CD4-positive, alpha-beta T cell (primary cell): Measurements from ENCODE around the gene MS4A4E. TPM values are rescaled to one million over a fixed set of nuclear protein-coding genes. Genes with fewer than 3 reads are reported as not detected.

Experiments
- ATAC-seq: fragments of 200-7000 bp; cut with Tn5 transposase; one replicate; pipeline ENCODE4 v1.10.0; 2022; ENCODE audit warnings: mild to moderate bottlenecking; ENCODE audit not compliant: poor library complexity
- CTCF ChIA-PET: fragments of 350-600 bp; sonication (Branson Sonifier 250); formaldehyde crosslinking; loops from one replicate; lab custom pipeline; 2021; ENCODE audit warnings: antibody characterized with exemption, inconsistent platforms; lab: Charles Lee
- POLR2A ChIA-PET: fragments of 350-600 bp; sonication (Branson Sonifier 250); formaldehyde crosslinking; loops from one replicate; lab custom pipeline; 2021; ENCODE audit warnings: antibody characterized with exemption, inconsistent platforms; lab: Charles Lee
- DNase-seq, 14 experiments: peaks; one replicate each; pipeline ENCODE4 v3.0.0-alpha.2; 2013 to 2020; ENCODE audit warnings: mixed read lengths in 2 of 14
- H3K27ac ChIP-seq, 2 donors: one replicate each; pipeline versions ENCODE4 v1.5.1 to v1.7.0; 2013; ENCODE audit warnings: low read length in 2 of 2, low read depth in 1 of 2, mild to moderate bottlenecking in 1 of 2
- H3K27me3 ChIP-seq, 2 experiments: 1 replicate in 1 of 2; 2 replicates in 1 of 2; pipeline versions ENCODE4 v1.6.1 to v1.7.0; 2013; ENCODE audit warnings: low read length in 2 of 2, control low read depth in 1 of 2, mild to moderate bottlenecking in 1 of 2, moderate library complexity in 1 of 2; ENCODE audit not compliant: insufficient read depth in 2 of 2, control insufficient read depth in 1 of 2
- H3K36me3 ChIP-seq: one replicate; pipeline ENCODE4 v1.6.1; 2013; ENCODE audit warnings: low read length, control low read depth; ENCODE audit not compliant: insufficient read depth
- H3K4me1 ChIP-seq: one replicate; pipeline ENCODE4 v1.6.1; 2013; ENCODE audit warnings: low read length, control low read depth; ENCODE audit not compliant: insufficient read depth
- H3K4me3 ChIP-seq: one replicate; pipeline ENCODE4 v1.5.1; 2013; ENCODE audit warnings: mild to moderate bottlenecking, low read length, moderate library complexity
- H3K9me3 ChIP-seq, 2 experiments: 1 replicate in 1 of 2; 2 replicates in 1 of 2; pipeline versions ENCODE4 v1.6.1 to v1.7.0; 2013; ENCODE audit warnings: low read length in 2 of 2, mild to moderate bottlenecking in 2 of 2, control low read depth in 1 of 2, moderate library complexity in 1 of 2; ENCODE audit not compliant: control insufficient read depth in 1 of 2, insufficient read depth in 1 of 2
- H3K27ac Mint-ChIP-seq: one replicate; pipeline ENCODE4 v1.8.0; 2020; ENCODE audit warnings: mixed read lengths
- H3K27me3 Mint-ChIP-seq: one replicate; pipeline ENCODE4 v1.8.0; 2021; ENCODE audit warnings: mixed read lengths
- H3K36me3 Mint-ChIP-seq: one replicate; pipeline ENCODE4 v1.8.0; 2021; ENCODE audit warnings: low read depth, mixed read lengths
- H3K4me1 Mint-ChIP-seq: one replicate; pipeline ENCODE4 v1.8.0; 2021; ENCODE audit warnings: low read depth, mixed read lengths
- H3K4me3 Mint-ChIP-seq: one replicate; pipeline ENCODE4 v1.8.0; 2020; ENCODE audit warnings: mild to moderate bottlenecking, mixed read lengths
- H3K9me3 Mint-ChIP-seq: one replicate; pipeline ENCODE4 v1.8.0; 2020; ENCODE audit warnings: mixed read lengths
- CTCF ChIP-seq: fragments of 200-600 bp; IDR thresholded peaks from one replicate; pipeline ENCODE4 v1.8.0; 2022; ENCODE audit warnings: antibody characterized with exemption, mild to moderate bottlenecking
- intact Hi-C, 2 experiments: fragments of 100-400 bp; cut with DNase I in 1 of 2; cut with micrococcal nuclease in 1 of 2; formaldehyde crosslinking; loops; one replicate each; pipeline versions ENCODE4 v1.15.1 to v1.9.0; 2023 to 2025; cut with DNase I, micrococcal nuclease
- total RNA-seq, 174 experiments: library from RNA in 2 of 174; stranded (reverse) in 2 of 174; gene quantifications; one replicate each; pipeline ENCODE4 v1.2.3 and lab custom pipeline; 2021 to 2026

The MS4A4E gene
- total RNA-seq, 2 experiments from 2014 or later, result not detected

DNA sequence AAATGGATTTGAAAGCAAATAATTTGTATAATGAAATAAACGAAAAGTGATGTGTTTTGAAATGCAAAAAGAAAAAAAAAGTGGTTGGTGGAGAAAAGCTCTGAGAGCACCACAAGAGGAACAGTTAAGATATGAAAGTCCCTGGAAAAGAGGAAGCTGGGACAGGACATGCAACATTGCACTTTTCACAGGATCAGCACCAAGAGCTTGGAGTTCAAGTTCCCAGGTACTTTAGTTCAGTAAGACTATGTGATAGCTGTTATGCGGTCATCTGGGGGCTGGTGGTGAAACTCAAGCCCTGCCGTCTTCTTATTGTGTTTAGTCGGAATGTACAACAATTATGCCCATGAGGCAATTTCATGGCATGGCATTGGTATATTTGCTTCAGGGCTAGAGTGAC is 20.5 kb upstream of the MS4A4E start:
- intact Hi-C loops, result no loop called here

GRCh38 chr11:60261014-60261413 is 18.1 kb upstream of the MS4A4E start:
- no peaks in the 10 kb centered on the region for H3K27me3 Mint-ChIP-seq

More for the DNA sequence above, 20.5 kb upstream of the MS4A4E start:
- DNase-seq (peak in 2 of 14 experiments; percentile 10 to 16), ATAC-seq (no peak)
- Mint-ChIP-seq H3K27me3 (peaks cover 1% of the 10 kb centered on the region), H3K4me3 (no peak overlapping the region), H3K4me1 (no peaks in the 10 kb centered on the region), H3K27ac (no peak overlapping the region), H3K36me3 (no peaks in the 10 kb centered on the region), H3K9me3 (peaks cover 4% of the 10 kb centered on the region)
- Histone ChIP-seq H3K4me1 (no peaks in the 10 kb centered on the region), H3K27ac (no peak overlapping the region), H3K4me3 (no peak overlapping the region), H3K27me3 (no peaks in the 10 kb centered on the region), H3K36me3 (no peaks in the 10 kb centered on the region), H3K9me3 (no peaks in the 10 kb centered on the region)
- TF ChIP-seq CTCF, result no peak
- ChIA-PET CTCF (no interaction called here), POLR2A (no interaction called here)

GRCh38 chr11:60257956-60258722 is 15.2 kb upstream of the MS4A4E start:
- no peak for TF ChIP-seq CTCF
- Histone ChIP-seq H3K36me3 (no peaks in the 10 kb centered on the region), H3K27me3 (peaks cover 0 to 2% of the 10 kb centered on the region in 2 experiments), H3K27ac (no peak overlapping the region), H3K9me3 (peaks cover 9 to 12% of the 10 kb centered on the region in 2 experiments), H3K4me1 (no peaks in the 10 kb centered on the region), H3K4me3 (no peak overlapping the region)
- DNase-seq (no peak), ATAC-seq (no peak)
- H3K9me3 Mint-ChIP-seq, result peaks cover 4% of the 10 kb centered on the region
- peaks cover 6% of the 10 kb centered on the region for H3K27me3 Mint-ChIP-seq
- H3K36me3 Mint-ChIP-seq, result no peaks in the 10 kb centered on the region
- no peak overlapping the region for H3K27ac Mint-ChIP-seq
- H3K4me1 Mint-ChIP-seq, result no peaks in the 10 kb centered on the region
- no peak overlapping the region for H3K4me3 Mint-ChIP-seq
- ChIA-PET POLR2A (no interaction called here), CTCF (no interaction called here)
- intact Hi-C loops, result no loop called here

More at GRCh38 chr11:60261014-60261413, 18.1 kb upstream of the MS4A4E start:
- Mint-ChIP-seq H3K27ac (no peak overlapping the region), H3K36me3 (no peaks in the 10 kb centered on the region), H3K4me1 (no peaks in the 10 kb centered on the region), H3K4me3 (no peak overlapping the region), H3K9me3 (peaks cover 4% of the 10 kb centered on the region)
- no peaks in the 10 kb centered on the region for H3K27me3 ChIP-seq
- DNase-seq, result no peak
- ChIA-PET CTCF (no interaction called here), POLR2A (no interaction called here)
- no peak for ATAC-seq
- H3K4me1 ChIP-seq, result no peaks in the 10 kb centered on the region
- no peak overlapping the region for H3K4me3 ChIP-seq
- intact Hi-C loops, result no loop called here
- no peak overlapping the region for H3K27ac ChIP-seq
- no peak for TF ChIP-seq CTCF
- no peaks in the 10 kb centered on the region for H3K36me3 ChIP-seq
- no peaks in the 10 kb centered on the region for H3K9me3 ChIP-seq
